ENCODE data around the gene PARD3.
"Not testable (repeated sequence)": the region's sequence is repeated elsewhere in the genome, so short reads cannot be mapped to it uniquely, and the experiment has no call there.

The PARD3 gene

GRCh38 chr10:34709637-34710390 lies 105.3 kb downstream of the PARD3 start:
- DNase-seq, result no peak

GRCh38 chr10:34707656-34708055 lies 107.4 kb downstream of the PARD3 start:
- DNase-seq, result no peak

DNA sequence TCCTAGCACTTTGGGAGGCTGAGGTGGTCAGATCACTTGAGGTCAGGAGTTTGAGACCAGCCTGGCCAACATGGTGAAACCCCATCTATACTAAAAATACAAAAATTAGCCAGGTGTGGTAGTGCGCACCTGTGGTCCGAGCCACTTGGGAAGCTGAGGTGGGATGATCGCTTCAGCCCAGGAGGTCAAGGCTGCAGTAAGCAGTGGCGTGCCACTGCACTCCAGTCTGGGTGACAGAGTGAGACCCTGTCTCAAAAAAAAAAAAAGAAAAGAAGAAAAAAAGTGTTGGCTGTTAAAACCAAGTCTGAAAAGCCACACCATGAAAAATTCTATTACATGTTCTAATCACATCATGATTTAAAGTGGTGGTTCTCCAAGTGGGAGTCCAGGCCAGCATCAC lies 108.1 kb downstream of the PARD3 start:
- DNase-seq, result not testable (repeated sequence)

DNA sequence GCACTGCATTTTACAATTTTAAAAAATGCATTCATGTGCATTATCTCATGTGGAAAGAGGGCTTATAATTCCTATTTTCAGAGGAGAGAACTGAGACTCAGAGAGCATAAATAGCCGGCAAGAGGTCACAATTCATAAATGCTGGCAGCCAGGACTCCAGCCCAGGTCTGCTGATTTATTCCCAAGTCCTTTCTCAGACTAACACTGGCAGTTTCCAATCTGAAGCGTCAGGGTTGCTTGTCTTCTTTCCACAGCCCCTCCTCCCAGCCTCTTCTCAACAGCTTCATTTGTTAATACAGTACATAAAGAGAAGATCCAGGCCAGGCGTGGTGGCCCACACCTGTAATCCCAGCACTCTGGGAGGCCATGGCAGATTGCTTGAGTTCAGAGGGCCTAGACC lies 108.9 kb downstream of the PARD3 start:
- DNase-seq, result no peak

DNA sequence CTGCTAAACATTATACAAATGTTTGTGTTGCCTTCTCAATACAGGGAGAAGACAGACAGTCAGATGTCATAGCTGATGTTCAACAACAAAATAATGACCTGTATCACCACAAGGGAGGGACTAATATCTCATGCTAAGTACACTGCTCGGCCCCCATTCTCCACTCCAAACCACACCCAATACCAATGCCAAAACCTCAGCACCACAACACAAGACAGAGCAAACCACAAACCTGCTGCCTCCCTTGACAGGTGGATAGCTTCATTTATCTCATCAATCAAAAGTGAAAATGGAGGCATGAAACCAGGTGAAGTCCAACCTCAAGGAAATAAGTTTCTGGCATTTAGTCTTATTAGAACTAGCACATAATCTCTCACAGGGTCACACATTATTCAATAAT lies 109.5 kb downstream of the PARD3 start:
- DNase-seq, result no peak

DNA sequence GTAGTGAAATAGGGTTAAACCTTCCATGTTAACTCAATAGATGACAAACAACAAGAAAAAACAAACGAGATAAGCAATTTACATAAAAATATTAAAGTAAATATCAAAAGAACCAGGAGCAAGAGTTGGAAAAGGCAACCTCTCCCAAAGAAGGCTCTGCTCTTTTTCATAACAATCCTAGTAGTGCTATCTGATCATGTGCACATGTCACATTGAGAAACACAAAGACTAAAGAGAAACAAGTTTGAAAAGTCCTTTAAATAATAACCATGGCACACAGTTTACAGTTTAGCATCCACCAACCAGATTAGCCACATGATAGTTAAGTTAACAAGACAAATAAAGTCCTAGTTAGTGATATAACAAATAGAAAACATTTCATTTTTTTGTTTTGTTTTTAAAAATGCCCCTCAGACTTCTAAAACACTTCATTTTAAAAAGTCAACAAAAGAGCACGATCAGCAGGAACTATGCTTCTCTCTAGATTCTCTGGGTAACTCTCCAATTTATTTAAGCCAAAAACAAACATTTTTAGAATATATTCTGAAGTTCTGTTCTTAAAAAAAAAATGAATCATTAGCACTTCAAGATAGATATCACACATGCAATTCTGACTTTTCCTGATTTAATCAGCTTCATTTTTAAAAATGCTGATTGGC lies 110.4 kb downstream of the PARD3 start:
- no peak for DNase-seq

GRCh38 chr10:34702982-34703381 lies 112.1 kb downstream of the PARD3 start:
- DNase-seq, result no peak

DNA sequence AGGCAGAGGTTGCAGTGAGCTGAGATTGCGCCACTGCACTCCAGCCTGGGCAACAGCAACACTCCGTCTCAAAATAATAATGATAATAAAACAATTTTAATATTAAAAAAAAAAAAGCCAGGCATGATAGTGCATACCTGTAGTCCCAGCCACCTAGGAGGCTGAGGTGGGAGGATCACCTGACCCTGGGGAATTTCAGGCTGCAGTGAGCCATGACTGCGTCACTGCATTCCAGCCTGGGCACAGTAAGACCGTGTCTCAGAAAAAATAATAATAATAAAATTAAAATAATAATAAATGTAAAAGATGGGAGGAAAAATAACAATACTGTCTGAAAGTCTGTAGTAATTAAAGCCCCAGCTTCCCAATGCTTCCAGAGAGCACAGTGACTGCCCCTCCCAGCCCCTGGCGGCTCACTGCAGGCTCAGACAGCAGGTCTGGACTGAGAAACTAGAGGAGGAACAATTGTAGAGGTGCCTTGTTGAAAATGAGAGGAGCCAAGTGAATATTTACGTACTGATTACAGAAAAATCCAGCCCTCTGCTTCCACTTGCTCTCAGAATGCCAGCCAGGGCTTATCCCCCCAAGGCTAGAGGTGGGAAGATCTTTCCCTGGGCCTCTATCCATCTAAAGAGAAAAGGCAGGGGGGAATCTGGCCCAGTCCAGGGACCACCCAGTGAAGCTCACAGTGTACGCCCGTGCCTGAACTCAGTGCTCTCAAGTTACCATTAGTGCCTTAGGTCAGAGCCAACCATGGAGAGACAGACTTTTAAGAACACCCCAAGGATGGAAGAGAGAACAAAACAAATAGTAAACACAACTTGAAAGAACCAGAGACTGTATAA lies 112.8 kb downstream of the PARD3 start:
- no peak for DNase-seq

DNA sequence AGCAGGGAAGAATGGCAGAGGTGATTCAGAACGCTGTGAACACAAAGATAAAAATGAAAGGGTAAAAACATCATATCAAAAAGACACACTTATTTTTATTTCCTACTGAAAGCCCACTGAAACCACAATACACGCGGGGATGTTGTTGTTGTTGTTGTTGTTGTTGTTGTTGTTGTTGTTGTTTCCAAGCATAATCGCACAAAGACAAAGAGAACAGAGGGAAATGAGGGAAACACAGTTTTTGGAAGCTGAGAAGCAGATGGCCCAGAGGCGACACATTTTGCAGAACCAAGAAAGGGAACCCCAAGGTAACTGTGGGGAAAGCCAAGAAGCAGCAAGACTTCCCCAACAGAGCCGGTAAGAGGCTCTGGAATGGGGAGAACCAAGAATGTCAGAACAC lies 113.9 kb downstream of the PARD3 start:
- no peak for DNase-seq

GRCh38 chr10:34700752-34701151 lies 114.3 kb downstream of the PARD3 start:
- not testable (repeated sequence) for DNase-seq

GRCh38 chr10:34699904-34700517 lies 115.1 kb downstream of the PARD3 start:
- DNase-seq, result no peak

GRCh38 chr10:34698979-34699378 lies 116.1 kb downstream of the PARD3 start:
- no peak for DNase-seq

DNA sequence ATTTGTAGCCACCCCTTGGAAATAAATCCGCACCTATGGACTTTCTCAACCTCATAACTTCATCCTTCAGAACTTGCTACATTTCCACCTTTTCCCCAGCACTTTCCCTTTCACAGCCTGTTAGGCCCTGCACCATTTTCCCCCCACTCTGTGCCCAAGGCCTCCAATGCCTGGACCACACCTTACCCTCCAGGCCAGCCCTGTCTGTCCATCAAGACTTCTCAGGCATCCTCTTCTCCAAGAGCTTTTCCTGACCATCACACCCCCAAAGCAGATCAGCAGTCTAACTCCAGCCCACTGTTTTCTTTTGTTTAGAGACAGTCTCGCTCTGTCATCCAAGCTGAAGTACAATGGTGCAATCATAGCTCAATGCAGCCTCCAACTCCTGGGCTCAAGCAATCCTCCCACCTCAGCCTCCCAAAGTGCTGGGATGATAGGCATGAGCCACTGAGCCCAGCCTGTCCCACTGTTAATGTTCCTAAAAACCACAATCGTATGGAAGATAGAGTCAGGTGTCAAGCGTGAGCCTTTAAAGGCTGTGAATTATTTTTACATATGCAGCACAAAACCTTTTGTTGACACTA lies 116.8 kb downstream of the PARD3 start:
- DNase-seq, result no peak

GRCh38 chr10:34697351-34698247 lies 117.5 kb downstream of the PARD3 start:
- no peak for DNase-seq

- DNase-seq, result peak; percentile 52
These were observed 118.7 kb downstream of the PARD3 start for GRCh38 chr10:34696423-34696822.

- no peak for DNase-seq
These were observed 124.6 kb downstream of the PARD3 start for GRCh38 chr10:34690383-34691049.

GRCh38 chr10:34689053-34689452 lies 126.0 kb downstream of the PARD3 start:
- no peak for DNase-seq

DNA sequence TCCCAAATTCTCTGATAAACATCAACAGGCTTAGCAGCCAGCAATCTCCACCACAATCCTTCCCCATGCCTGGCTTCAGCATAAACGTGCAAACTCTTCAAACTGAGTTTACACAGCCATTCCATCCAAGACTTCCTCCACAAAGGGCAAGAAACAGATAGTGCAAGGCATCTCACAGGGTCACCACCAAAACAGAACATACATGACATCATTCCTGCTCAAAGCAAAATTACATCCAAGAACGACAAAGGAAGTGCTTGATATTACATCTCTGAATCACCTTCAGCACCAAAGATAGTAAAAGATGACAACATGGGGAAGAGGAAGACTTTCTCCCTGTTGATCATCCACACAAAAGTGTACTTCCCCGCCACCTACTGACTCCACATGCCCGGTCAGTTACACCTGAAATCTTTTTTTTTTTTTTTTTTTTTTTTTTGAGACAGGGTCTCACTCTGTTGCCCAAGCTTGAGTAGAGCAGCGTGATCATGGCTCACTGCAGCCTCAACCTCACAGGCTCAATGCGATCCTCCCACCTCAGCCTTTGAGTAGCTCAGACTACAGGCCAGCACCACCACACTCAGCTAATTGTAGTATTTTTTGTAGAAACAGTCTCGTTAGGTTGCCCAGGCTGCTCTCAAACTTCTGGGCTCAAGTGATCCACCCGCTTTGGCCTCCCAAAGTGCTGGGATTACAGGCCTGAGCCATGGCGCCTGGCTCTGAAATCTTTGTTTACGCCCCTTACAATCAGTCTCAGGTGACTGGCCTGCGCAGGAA lies 127.5 kb downstream of the PARD3 start:
- DNase-seq, result no peak

GRCh38 chr10:34682580-34682979 lies 132.5 kb downstream of the PARD3 start:
- DNase-seq, result no peak

GRCh38 chr10:34681933-34682332 lies 133.2 kb downstream of the PARD3 start:
- no peak for DNase-seq

Data from activated CD4-positive, alpha-beta T cell treated with anti-CD3 and anti-CD28 coated beads, Interleukin-2, Interleukin-6, amounts not matched to agents 100 ng/mL and 50 ng/mL, durations not matched to agents 16 hours and 8 hours (primary cell).